Activated CD8-positive, alpha-beta T cell treated with anti-CD3 and anti-CD28 coated beads for 36 hours (primary cell): ENCODE data around the gene PLEKHA3. TPM values are rescaled to one million over a fixed set of nuclear protein-coding genes. Genes with fewer than 3 reads are reported as not detected.

Source experiments
- ATAC-seq: fragments of 200-7000 bp; cut with Tn5 transposase; one replicate; pipeline ENCODE4 v1.10.0; 2021; ENCODE audit warnings: mild to moderate bottlenecking, moderate library complexity
- CTCF ChIA-PET: fragments of 350-600 bp; sonication (Branson Sonifier 250); formaldehyde crosslinking; loops from one replicate; lab custom pipeline; 2021; ENCODE audit warnings: antibody characterized with exemption; lab: Charles Lee
- POLR2A ChIA-PET: fragments of 350-600 bp; sonication (Branson Sonifier 250); formaldehyde crosslinking; loops from one replicate; lab custom pipeline; 2021; ENCODE audit warnings: antibody characterized with exemption; lab: Charles Lee
- DNase-seq: peaks from one replicate; pipeline ENCODE4 v3.0.0-alpha.2; 2020
- H3K27ac Mint-ChIP-seq: one replicate; pipeline ENCODE4 v1.8.0; 2021; ENCODE audit warnings: mild to moderate bottlenecking, mixed read lengths
- H3K27me3 Mint-ChIP-seq: one replicate; pipeline ENCODE4 v1.8.0; 2021; ENCODE audit warnings: mixed read lengths
- H3K36me3 Mint-ChIP-seq: one replicate; pipeline ENCODE4 v1.8.0; 2021; ENCODE audit warnings: low read depth, mixed read lengths
- H3K4me1 Mint-ChIP-seq: one replicate; pipeline ENCODE4 v1.8.0; 2021; ENCODE audit warnings: low read depth, mixed read lengths
- H3K4me3 Mint-ChIP-seq: one replicate; pipeline ENCODE4 v1.8.0; 2021; ENCODE audit warnings: mild to moderate bottlenecking, moderate library complexity, mixed read lengths
- H3K9me3 Mint-ChIP-seq: one replicate; pipeline ENCODE4 v1.8.0; 2021; ENCODE audit warnings: mixed read lengths
- intact Hi-C: fragments of 100-400 bp; cut with micrococcal nuclease; formaldehyde crosslinking; loops from one replicate; pipeline ENCODE4 v1.10.0; 2022
- total RNA-seq, 2 experiments: library from RNA; stranded (reverse); gene quantifications; one replicate each; pipeline ENCODE4 v1.2.3, GENCODE V29; 2021
- TF ChIP-seq, protein P1 (sequence below): fragments of 200-600 bp; IDR thresholded peaks from one replicate; pipeline ENCODE4 v1.8.0; 2022; ENCODE audit warnings: antibody characterized with exemption, mild to moderate bottlenecking

Gene PLEKHA3
- total RNA-seq, 2 experiments from 2014 or later, result 21.0 to 22.2 TPM

DNA sequence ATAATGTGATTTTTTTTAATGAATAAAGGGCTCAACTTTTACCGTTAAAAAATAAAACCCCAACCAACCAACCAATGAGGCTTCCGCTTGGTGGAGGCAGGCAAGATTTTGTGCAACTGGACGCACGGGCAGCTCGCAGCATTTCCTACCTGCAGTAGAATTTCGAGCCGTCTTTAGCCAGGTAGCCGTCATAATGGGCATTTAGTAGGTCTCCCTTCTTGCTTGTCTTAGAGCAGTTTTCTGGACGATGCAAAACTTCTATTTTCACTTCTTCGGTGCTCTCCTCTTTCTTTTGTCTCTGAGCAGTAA is 2.2 kb upstream of the PLEKHA3 start:
- DNase-seq, result peak; percentile 25
- POLR2A ChIA-PET, result interaction anchor here (1.6 kb wide), 1 partner anchor 27 kb away, joined by 3 read pairs; the partner anchor contains the start of genes PJVK and PRKRA
- Mint-ChIP-seq H3K36me3 (peaks cover 4% of the 10 kb centered on the region), H3K4me1 (peaks cover 36% of the 10 kb centered on the region), H3K27me3 (no peaks in the 10 kb centered on the region), H3K27ac (peak overlapping the region; percentile 95), H3K9me3 (no peaks in the 10 kb centered on the region), H3K4me3 (peak overlapping the region; percentile 83)
- ATAC-seq, result no peak
- CTCF ChIA-PET, result interaction anchor here (1.2 to 2.3 kb wide), 2 partner anchors 27 to 40 kb away, joined by 3 to 9 read pairs; partner anchors contain the start of genes PJVK and PRKRA
- intact Hi-C loops, result no loop called here
- TF ChIP-seq, protein P1, sequence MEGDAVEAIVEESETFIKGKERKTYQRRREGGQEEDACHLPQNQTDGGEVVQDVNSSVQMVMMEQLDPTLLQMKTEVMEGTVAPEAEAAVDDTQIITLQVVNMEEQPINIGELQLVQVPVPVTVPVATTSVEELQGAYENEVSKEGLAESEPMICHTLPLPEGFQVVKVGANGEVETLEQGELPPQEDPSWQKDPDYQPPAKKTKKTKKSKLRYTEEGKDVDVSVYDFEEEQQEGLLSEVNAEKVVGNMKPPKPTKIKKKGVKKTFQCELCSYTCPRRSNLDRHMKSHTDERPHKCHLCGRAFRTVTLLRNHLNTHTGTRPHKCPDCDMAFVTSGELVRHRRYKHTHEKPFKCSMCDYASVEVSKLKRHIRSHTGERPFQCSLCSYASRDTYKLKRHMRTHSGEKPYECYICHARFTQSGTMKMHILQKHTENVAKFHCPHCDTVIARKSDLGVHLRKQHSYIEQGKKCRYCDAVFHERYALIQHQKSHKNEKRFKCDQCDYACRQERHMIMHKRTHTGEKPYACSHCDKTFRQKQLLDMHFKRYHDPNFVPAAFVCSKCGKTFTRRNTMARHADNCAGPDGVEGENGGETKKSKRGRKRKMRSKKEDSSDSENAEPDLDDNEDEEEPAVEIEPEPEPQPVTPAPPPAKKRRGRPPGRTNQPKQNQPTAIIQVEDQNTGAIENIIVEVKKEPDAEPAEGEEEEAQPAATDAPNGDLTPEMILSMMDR, result no peak

DNA sequence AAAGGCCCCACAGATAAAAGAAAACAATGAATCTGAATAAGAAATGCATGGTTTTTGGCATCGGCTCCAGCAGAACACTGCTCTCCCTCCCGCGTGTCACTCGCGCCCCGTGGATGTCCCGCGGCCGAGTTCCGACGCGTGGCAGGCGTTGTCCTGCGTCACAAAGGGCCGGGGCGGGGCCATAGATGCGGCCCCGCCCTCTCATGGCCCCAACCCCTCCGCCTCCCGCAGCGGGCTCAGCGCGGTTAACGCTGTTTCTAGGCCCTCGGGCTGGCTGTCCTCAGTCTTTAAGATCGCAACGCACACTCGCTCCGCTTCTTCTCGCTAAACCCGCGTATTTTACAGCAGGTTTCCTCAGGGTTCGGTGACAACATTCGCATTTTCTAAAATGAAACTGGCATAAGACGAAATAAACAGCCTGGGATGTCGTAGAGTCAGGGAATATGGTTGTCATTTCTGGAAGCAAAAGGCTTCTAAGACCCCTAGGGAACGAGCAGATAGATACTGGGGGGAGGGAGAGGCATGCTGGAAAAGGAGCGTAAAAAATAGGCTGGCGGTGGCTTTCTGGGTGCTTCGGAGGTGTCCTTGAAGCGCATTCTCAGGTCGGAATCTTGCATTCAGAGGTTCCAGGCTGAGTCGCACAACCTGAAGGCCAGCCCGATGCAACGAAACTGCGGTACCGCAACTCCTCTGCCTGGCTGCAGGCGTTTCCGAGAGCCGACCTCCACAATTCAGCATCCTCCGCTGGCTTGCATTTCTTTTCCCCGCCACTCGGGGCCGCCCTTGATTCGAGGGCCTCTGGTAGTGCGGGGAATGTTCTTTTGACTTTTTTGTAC is 1.6 kb upstream of the PLEKHA3 start, which contains the start of gene FKBP7:
FKBP7 (minus strand) TSS at position 162 of the 836 bp plus-strand sequence; CDS start at position 61, 101 bp downstream.
- TF ChIP-seq, protein P1, result peak; percentile 96
- H3K9me3 Mint-ChIP-seq, result no peaks in the 10 kb centered on the region
- H3K36me3 Mint-ChIP-seq, result peaks cover 4% of the 10 kb centered on the region
- ChIA-PET CTCF (interaction anchor here (1.0 to 2.3 kb wide), 9 partner anchors 10 to 124 kb away, joined by 3 to 13 read pairs (median 3); partner anchors contain the start of genes PJVK and PRKRA), POLR2A (interaction anchor here (1.0 to 1.6 kb wide), 2 partner anchors 28 to 222 kb away, joined by 3 read pairs; partner anchors contain the start of genes PJVK and PRKRA)
- H3K4me3 Mint-ChIP-seq, result peak within 1 kb of the TSS; percentile 83
- ATAC-seq, result peak; percentile 72
- H3K27ac Mint-ChIP-seq, result peak within 1 kb of the TSS; percentile 95
- DNase-seq, result peak; percentile 84
- H3K4me1 Mint-ChIP-seq, result peaks cover 33% of the 10 kb centered on the region
- intact Hi-C loops, result no loop called here
- H3K27me3 Mint-ChIP-seq, result no peaks in the 10 kb centered on the region

DNA sequence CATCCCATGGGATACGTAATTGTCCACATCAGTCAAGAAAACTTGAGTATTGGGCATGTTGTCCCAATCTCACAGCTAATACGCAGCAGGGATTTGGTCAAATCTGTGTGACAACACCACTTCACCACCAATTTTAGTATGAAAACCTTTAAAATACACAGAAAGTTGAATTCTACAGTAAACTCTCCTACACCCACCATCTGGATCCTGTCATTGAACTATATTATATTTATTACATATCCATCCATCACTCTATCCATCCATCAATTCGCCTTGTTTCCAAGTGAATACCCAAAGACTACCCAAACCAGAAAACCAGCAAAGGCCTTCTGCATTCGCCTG is 1.0 kb upstream of the PLEKHA3 start:
- no peak for DNase-seq
- Mint-ChIP-seq H3K9me3 (no peaks in the 10 kb centered on the region), H3K27ac (peak overlapping the region; percentile 95), H3K4me3 (peak overlapping the region; percentile 83), H3K27me3 (no peaks in the 10 kb centered on the region), H3K4me1 (peaks cover 33% of the 10 kb centered on the region), H3K36me3 (peaks cover 4% of the 10 kb centered on the region)
- TF ChIP-seq, protein P1, result peak; percentile 60
- ATAC-seq, result no peak
- intact Hi-C loops, result no loop called here
- ChIA-PET POLR2A (interaction anchor here (1.0 to 1.6 kb wide), 5 partner anchors 12 to 221 kb away, joined by 3 to 5 read pairs (median 3); partner anchors contain the start of genes PJVK and PRKRA), CTCF (interaction anchor here (1.0 to 2.3 kb wide), 12 partner anchors 8 to 123 kb away, joined by 3 to 13 read pairs (median 4); partner anchors contain the start of genes PJVK and PRKRA)

DNA sequence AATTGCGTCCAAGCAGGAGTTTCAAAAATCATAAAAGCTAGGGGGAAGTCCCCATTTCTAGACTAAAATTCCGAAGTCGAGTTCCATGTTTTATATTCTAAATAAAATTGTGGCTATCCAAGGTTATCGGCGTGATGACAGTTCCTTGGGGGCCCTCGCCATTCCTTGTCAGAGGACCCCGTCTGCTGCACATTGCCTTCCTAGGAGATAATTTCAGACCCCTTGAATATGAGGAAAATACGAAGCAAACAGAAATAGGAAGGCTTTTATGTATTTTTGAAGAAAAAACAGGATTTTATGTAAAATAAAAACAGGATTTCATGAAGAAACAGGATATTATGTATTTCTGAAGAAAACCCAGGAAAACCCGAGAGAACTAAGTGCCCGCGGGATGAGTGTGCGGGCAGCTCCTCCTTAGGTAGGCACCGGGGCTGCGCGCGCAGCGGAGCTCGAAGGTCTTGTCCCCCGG is 465 bp upstream of the PLEKHA3 start:
- intact Hi-C loops, result loop anchor here (2.0 kb wide), 1 partner anchor 43 kb away; no protein-coding TSS in a partner anchor

More for the DNA sequence above, 465 bp upstream of the PLEKHA3 start:
- POLR2A ChIA-PET, result interaction anchor here (1.0 to 1.6 kb wide), 4 partner anchors 13 to 221 kb away, joined by 3 to 5 read pairs (median 3); no protein-coding TSS in a partner anchor
- DNase-seq (no peak), ATAC-seq (no peak)
- Mint-ChIP-seq H3K36me3 (peaks cover 4% of the 10 kb centered on the region), H3K9me3 (no peaks in the 10 kb centered on the region), H3K27ac (peak overlapping the region; percentile 85), H3K27me3 (no peaks in the 10 kb centered on the region), H3K4me3 (peak overlapping the region; percentile 83), H3K4me1 (peaks cover 38% of the 10 kb centered on the region)
- CTCF ChIA-PET, result interaction anchor here (1.0 to 2.3 kb wide), 12 partner anchors 8 to 122 kb away, joined by 3 to 13 read pairs (median 4); partner anchors contain the start of genes PJVK and PRKRA
- TF ChIP-seq, protein P1, result no peak
